GM18909 (cell line): ENCODE results near the gene AADAC.
"Not testable (repeated sequence)": the region's sequence is repeated elsewhere in the genome, so short reads cannot be mapped to it uniquely, and the experiment has no call there.

ENCODE experiments used
- ATAC-seq: cut with Tn5 transposase; IDR thresholded peaks from one replicate; pipeline ENCODE4 v1.9.1; 2021; ENCODE audit warnings: mild to moderate bottlenecking; ENCODE audit not compliant: unreplicated experiment, poor library complexity

AADAC gene

GRCh38 chr3:151852074-151852811 lies 38.3 kb downstream of the AADAC start:
- no peak for ATAC-seq

DNA sequence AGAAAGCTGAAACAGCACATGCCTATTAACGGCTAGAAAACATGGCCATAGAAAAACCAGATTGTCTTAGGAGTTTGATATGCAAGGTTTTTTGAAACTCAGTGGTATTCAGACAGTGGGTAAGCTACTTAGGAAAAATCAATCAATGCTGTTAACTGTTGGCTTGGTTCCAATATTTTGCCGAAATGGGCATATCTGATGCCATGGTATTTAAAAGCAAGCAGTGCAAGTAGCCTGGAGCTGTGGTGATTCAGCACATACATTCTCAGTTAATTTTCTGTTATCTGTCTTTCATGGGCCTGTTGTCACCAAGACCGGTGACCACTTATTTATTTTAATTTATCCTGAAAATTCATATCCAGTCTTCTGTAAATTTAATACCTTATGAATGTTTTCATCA lies 42.2 kb downstream of the AADAC start:
- no peak for ATAC-seq

GRCh38 chr3:151856641-151857040 lies 42.7 kb downstream of the AADAC start:
- no peak for ATAC-seq

DNA sequence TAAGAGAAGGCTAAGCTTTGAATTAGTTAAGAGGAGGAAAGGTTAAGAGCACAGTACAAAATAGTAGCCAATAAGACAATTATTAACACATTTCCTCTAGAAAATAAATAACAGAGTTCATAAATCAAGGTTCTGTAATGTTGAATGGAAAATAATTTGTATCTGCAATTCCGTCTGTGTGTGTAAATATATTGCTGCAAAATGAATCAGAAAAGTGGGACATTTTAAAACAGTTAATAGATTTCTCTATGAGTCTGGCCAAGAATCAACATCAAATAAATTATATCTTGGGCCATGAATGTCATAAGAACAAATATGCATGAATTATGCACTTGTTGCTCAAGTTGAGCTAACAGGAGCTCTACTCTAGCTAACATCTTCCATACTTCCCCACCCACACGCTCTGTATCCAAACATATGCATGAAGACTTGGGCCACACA lies 45.3 kb downstream of the AADAC start:
- no peak for ATAC-seq

- no peak for ATAC-seq
Measured at GRCh38 chr3:151859905-151860304, 46.0 kb downstream of the AADAC start.

- ATAC-seq, result no peak
Measured at GRCh38 chr3:151863611-151864010, 49.7 kb downstream of the AADAC start.

DNA sequence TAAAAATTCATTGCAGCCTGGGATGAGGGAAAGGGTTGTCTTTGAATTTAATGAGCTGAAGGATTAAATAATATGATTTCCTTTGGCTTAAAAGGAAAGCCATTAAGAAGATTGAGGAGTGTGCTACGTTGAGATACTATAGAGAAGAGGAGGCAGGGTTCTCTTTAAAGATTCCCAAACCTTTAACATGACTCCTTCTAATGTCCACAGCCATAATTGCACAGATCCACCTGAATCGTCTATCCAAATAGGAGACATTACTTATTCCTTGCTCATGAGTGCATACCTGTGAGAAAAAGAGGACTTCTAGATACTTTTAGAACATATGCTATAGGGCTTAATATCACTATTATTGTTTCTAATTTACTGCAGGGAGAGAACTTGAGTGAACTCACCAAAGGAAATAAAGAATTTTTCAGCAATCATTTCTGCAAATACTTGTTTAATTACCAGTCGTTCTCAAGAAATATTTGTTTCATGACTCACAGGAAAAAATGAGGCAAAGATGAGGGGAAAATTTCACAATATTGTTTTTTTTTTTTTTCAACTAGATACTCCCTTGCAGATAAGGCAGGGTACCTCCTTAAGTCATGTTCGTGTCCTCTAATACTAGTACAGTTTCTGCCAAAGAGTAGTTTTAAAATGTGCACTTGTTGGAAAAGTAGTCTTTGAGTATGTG lies 50.6 kb downstream of the AADAC start:
- no peak for ATAC-seq

DNA sequence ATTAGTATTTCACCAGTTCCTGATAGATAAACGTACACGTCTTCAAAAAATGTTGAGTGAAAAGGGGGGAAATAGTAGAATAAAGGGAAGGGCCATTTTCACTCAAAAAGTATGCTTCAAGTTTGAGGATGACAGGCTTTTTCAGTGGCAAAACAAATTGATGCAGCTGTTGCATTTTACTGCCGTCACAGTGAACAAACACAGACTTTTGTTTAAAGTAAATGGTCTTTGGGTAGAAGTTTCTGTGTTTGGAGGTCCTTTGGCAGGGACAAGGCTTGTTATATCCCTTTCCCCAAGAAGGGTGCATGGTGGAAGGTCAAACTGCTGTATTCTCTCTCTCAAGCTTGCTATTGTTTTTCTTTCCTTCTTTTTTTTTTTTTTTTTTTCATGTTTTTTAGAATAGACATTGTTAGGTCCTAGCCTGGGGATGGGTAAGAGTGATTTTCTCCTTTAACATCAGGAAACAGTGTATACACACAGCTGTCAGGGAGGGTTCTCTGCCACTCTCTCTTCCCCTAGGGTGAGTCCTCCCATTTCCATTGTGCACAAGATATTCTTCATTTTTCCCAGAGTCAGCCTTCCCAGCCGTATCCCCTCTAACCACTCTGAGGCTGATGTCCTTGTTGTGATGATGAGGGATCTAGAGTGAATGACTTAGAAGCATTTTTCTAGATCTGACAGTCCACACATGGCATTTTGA lies 52.9 kb downstream of the AADAC start:
- ATAC-seq, result no peak

- ATAC-seq, result no peak
Measured at GRCh38 chr3:151867666-151868065, 53.8 kb downstream of the AADAC start.

GRCh38 chr3:151869181-151869580 lies 55.3 kb downstream of the AADAC start:
- ATAC-seq, result no peak

DNA sequence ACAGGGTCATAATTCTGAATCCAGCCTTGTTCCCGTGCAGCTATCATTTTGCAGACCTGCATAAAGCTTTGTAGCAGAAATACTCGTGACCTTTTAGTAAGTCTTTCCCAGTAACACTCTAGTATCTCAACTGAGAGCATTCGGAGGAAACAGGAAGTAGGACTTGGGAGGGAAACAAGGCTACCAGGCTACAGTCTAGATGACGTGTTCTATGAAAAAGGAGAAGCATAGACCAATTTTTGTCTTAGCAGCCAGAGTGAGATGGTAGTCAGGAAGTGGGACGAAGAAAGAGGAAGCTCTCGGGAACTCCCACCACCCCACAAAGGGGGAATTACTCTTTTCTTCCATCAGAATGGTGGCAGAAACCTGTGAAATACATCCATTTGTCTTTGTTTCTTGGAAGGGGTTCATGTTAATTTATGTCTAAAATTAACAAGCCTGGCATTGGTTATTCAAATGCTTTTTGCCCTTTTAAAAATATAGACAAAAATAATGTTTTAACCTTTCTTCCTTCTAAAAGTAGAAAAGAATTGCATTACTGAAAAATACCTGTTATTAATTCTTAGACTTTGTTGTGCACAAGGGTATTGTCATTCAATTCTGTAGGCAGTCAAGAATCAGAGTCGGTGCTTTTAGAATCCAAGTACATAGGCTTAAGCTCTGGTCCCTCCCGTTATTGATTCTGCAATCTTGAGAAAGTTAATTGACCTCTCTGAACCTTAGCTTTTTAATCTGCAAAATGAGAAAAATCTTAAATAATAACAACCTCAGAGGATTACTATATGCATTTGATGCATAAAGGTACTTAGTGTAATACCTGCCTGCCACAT lies 57.9 kb downstream of the AADAC start:
- ATAC-seq, result peak; percentile 83

GRCh38 chr3:151873398-151873797 lies 59.5 kb downstream of the AADAC start, which contains the start of gene SUCNR1:
SUCNR1 (plus strand) TSS chr3:151873643; CDS start chr3:151879893, 6,250 bp downstream.
- no peak for ATAC-seq

GRCh38 chr3:151874079-151874478 lies 60.2 kb downstream of the AADAC start:
- ATAC-seq, result not testable (repeated sequence)

GRCh38 chr3:151875759-151876158 lies 61.8 kb downstream of the AADAC start:
- peak; percentile 80 for ATAC-seq

GRCh38 chr3:151877269-151877668 lies 63.4 kb downstream of the AADAC start:
- no peak for ATAC-seq
